GM10847 (cell line): Measurements from ENCODE around the gene PPIA.

ENCODE experiments used
- POLR2A ChIP-seq: IDR thresholded peaks from 2 replicates; pipeline ENCODE4 v1.6.1; 2011; ENCODE audit not compliant: insufficient read length; ENCODE audit errors: extremely low read depth

Gene PPIA

GRCh38 chr7:44771358-44771757, 25.1 kb upstream of the PPIA start:
- no peak for TF ChIP-seq POLR2A

- no peak for TF ChIP-seq POLR2A
Measured at GRCh38 chr7:44772440-44772839, 24.0 kb upstream of the PPIA start.

GRCh38 chr7:44772867-44773266, 23.6 kb upstream of the PPIA start:
- TF ChIP-seq POLR2A, result no peak

- TF ChIP-seq POLR2A, result no peak
Measured at GRCh38 chr7:44775383-44776107, 20.9 kb upstream of the PPIA start.

GRCh38 chr7:44776211-44776610, 20.3 kb upstream of the PPIA start:
- TF ChIP-seq POLR2A, result no peak

GRCh38 chr7:44782460-44782859, 14.0 kb upstream of the PPIA start:
- no peak for TF ChIP-seq POLR2A

- no peak for TF ChIP-seq POLR2A
Measured at GRCh38 chr7:44783407-44783806, 13.1 kb upstream of the PPIA start.

GRCh38 chr7:44784364-44784763, 12.1 kb upstream of the PPIA start:
- no peak for TF ChIP-seq POLR2A

GRCh38 chr7:44787041-44787440, 9.4 kb upstream of the PPIA start:
- TF ChIP-seq POLR2A, result no peak

GRCh38 chr7:44787762-44788161, 8.7 kb upstream of the PPIA start:
- no peak for TF ChIP-seq POLR2A

- TF ChIP-seq POLR2A, result no peak
Measured at GRCh38 chr7:44789990-44790389, 6.5 kb upstream of the PPIA start.

- no peak for TF ChIP-seq POLR2A
Measured at GRCh38 chr7:44791278-44792219, 4.9 kb upstream of the PPIA start.

GRCh38 chr7:44793919-44794318, 2.6 kb upstream of the PPIA start:
- no peak for TF ChIP-seq POLR2A

GRCh38 chr7:44794331-44794730, 2.1 kb upstream of the PPIA start:
- no peak for TF ChIP-seq POLR2A

- TF ChIP-seq POLR2A, result no peak
Measured at GRCh38 chr7:44796034-44796503, 412 bp upstream of the PPIA start.
